Measurements from ENCODE around the gene DGCR8.
"Not testable (repeated sequence)": the region's sequence is repeated elsewhere in the genome, so short reads cannot be mapped to it uniquely, and the experiment has no call there.

Gene DGCR8

GRCh38 chr22:20153945-20154344 is 73.9 kb downstream of the DGCR8 start:
- DNase-seq (ENCODE audit: low read depth) = no peak

GRCh38 chr22:20154602-20155187 is 74.7 kb downstream of the DGCR8 start:
- no peak for DNase-seq (ENCODE audit: low read depth)

GRCh38 chr22:20155330-20156041 is 75.4 kb downstream of the DGCR8 start:
- DNase-seq (ENCODE audit: low read depth) = no peak

GRCh38 chr22:20156042-20156389 is 76.0 kb downstream of the DGCR8 start:
- no peak for DNase-seq (ENCODE audit: low read depth)

- DNase-seq (ENCODE audit: low read depth) = peak; percentile 77
These were observed 76.8 kb downstream of the DGCR8 start for GRCh38 chr22:20156611-20157429.

- DNase-seq (ENCODE audit: low read depth) = no peak
These were observed 77.6 kb downstream of the DGCR8 start for GRCh38 chr22:20157430-20158183.

- no peak for DNase-seq (ENCODE audit: low read depth)
These were observed 78.5 kb downstream of the DGCR8 start for GRCh38 chr22:20158391-20159036.

GRCh38 chr22:20159076-20159475 is 79.0 kb downstream of the DGCR8 start:
- no peak for DNase-seq (ENCODE audit: low read depth)

GRCh38 chr22:20159531-20159930 is 79.5 kb downstream of the DGCR8 start:
- not testable (repeated sequence) for DNase-seq (ENCODE audit: low read depth)

- DNase-seq (ENCODE audit: low read depth) = no peak
These were observed 80.0 kb downstream of the DGCR8 start for GRCh38 chr22:20160041-20160440.
